Neural cell (in vitro differentiated cells): ENCODE results near the gene MDM4. TPM values are rescaled to one million over a fixed set of nuclear protein-coding genes. Genes with fewer than 3 reads are reported as not detected.

Source experiments
- H2AFZ ChIP-seq: fragments of 200-600, 300-800 bp; sonication (generic), shearing (Covaris generic); 2 replicates; pipeline ENCODE4 v1.6.0; 2014; ENCODE audit warnings: low read depth, mild to moderate bottlenecking, antibody characterized with exemption, low read length, moderate library complexity
- H3F3A ChIP-seq: fragments of 200-600 bp; shearing (Covaris generic); 2 replicates; pipeline ENCODE4 v1.6.1; 2016; ENCODE audit warnings: mild to moderate bottlenecking, moderate library complexity, mixed read lengths, antibody characterized with exemption, low read length; ENCODE audit not compliant: insufficient read depth, poor library complexity, severe bottlenecking
- H3K27ac ChIP-seq: fragments of 200-600, 300-800 bp; sonication (generic), shearing (Covaris generic); 2 replicates; pipeline ENCODE4 v1.5.1; 2014; ENCODE audit warnings: mild to moderate bottlenecking, low read length, moderate library complexity
- H3K27me3 ChIP-seq: fragments of 300-800, 200-600 bp; sonication (generic), shearing (Covaris generic); 2 replicates; pipeline ENCODE4 v1.6.0; 2014; ENCODE audit warnings: mild to moderate bottlenecking, low read depth, low read length, moderate library complexity; ENCODE audit not compliant: insufficient read depth
- H3K36me3 ChIP-seq: fragments of 300-800, 200-600 bp; sonication (generic), shearing (Covaris generic); 2 replicates; pipeline ENCODE4 v1.5.1; 2014; ENCODE audit warnings: mild to moderate bottlenecking, antibody characterized with exemption, low read length, moderate library complexity; ENCODE audit not compliant: insufficient read depth
- H3K4me2 ChIP-seq: fragments of 300-800, 200-600 bp; sonication (generic), shearing (Covaris generic); 2 replicates; pipeline ENCODE4 v1.6.0; 2014; ENCODE audit warnings: mild to moderate bottlenecking, low read length
- H3K4me3 ChIP-seq: fragments of 300-800, 200-600 bp; sonication (generic), shearing (Covaris generic); 2 replicates; pipeline ENCODE4 v1.5.1; 2014; ENCODE audit warnings: mild to moderate bottlenecking, low read length, moderate library complexity
- H3K79me2 ChIP-seq: fragments of 200-600 bp; shearing (Covaris generic); replicated peaks from 2 replicates; pipeline ENCODE4 v1.6.0; 2014; ENCODE audit warnings: mild to moderate bottlenecking, low read length, moderate library complexity; ENCODE audit not compliant: insufficient read depth
- H3K9ac ChIP-seq: fragments of 300-800, 200-600 bp; sonication (generic), shearing (Covaris generic); 2 replicates; pipeline ENCODE4 v1.6.1; 2016; ENCODE audit warnings: mild to moderate bottlenecking, low read length, mixed read lengths
- H3K9me2 ChIP-seq: fragments of 200-600 bp; shearing (Covaris generic); 2 replicates; pipeline ENCODE4 v1.6.1; 2016; ENCODE audit warnings: mild to moderate bottlenecking, low read length, mixed read lengths; ENCODE audit not compliant: insufficient read depth
- H3K9me3 ChIP-seq: fragments of 200-600, 300-800 bp; sonication (generic), shearing (Covaris generic); 2 replicates; pipeline ENCODE4 v1.6.1; 2016; ENCODE audit warnings: mild to moderate bottlenecking, mixed run types, low read length, moderate library complexity, mixed read lengths
- H4K20me1 ChIP-seq: fragments of 200-600 bp; shearing (Covaris generic); 2 replicates; pipeline ENCODE4 v1.6.1; 2016; ENCODE audit warnings: mild to moderate bottlenecking, mixed run types; ENCODE audit not compliant: insufficient read depth
- CTCF ChIP-seq: fragments of 450-650 bp; IDR thresholded peaks from 2 replicates; pipeline ENCODE4 v1.5.1; 2014; ENCODE audit warnings: antibody characterized with exemption, mild to moderate bottlenecking, moderate library complexity; ENCODE audit not compliant: poor library complexity, severe bottlenecking
- EP300 ChIP-seq: fragments of 450-650 bp; conservative IDR thresholded peaks from 2 replicates; pipeline ENCODE4 v1.6.1; 2014; ENCODE audit warnings: antibody characterized with exemption, mild to moderate bottlenecking, moderate library complexity; ENCODE audit not compliant: poor library complexity, severe bottlenecking
- EZH2 ChIP-seq: fragments of 200-600, 300-800 bp; shearing (Covaris generic), sonication (generic); IDR thresholded peaks from 2 replicates; pipeline ENCODE4 v1.6.1; 2014; ENCODE audit warnings: antibody characterized with exemption, low read length, borderline replicate concordance, mild to moderate bottlenecking; ENCODE audit not compliant: insufficient read depth, poor library complexity, severe bottlenecking
- MXI1 ChIP-seq: fragments of 450-650 bp; conservative IDR thresholded peaks from 2 replicates; pipeline ENCODE4 v1.6.1; 2014; ENCODE audit warnings: antibody characterized with exemption, mild to moderate bottlenecking; ENCODE audit not compliant: poor library complexity, severe bottlenecking
- POLR2AphosphoS5 ChIP-seq: IDR thresholded peaks from 2 replicates; pipeline ENCODE4 v1.6.1; 2012
- RAD21 ChIP-seq: fragments of 450-650 bp; conservative IDR thresholded peaks from 2 replicates; pipeline ENCODE4 v1.6.1; 2014; ENCODE audit warnings: antibody characterized with exemption, mild to moderate bottlenecking, moderate library complexity
- REST ChIP-seq: IDR thresholded peaks from 2 replicates; pipeline ENCODE4 v1.6.1; 2012; ENCODE audit warnings: borderline replicate concordance
- SMC3 ChIP-seq: fragments of 450-650 bp; conservative IDR thresholded peaks from 2 replicates; pipeline ENCODE4 v1.6.1; 2014; ENCODE audit warnings: antibody characterized with exemption, mild to moderate bottlenecking, moderate library complexity; ENCODE audit not compliant: poor library complexity
- TAF1 ChIP-seq: IDR thresholded peaks from 2 replicates; pipeline ENCODE4 v1.6.1; 2012; ENCODE audit warnings: low read depth
- polyA minus RNA-seq: library from RNA; depleted of rRNA, polyadenylated mRNA; stranded (reverse); fragments of >200 nt; gene quantifications from 2 replicates; pipeline ENCODE4 v1.2.3, GENCODE V29; 2014
- polyA plus RNA-seq: library from polyadenylated mRNA; depleted of rRNA; stranded (reverse); fragments of >200 nt; gene quantifications from 2 replicates; pipeline ENCODE4 v1.2.3, GENCODE V29; 2014

The MDM4 gene
- polyA plus RNA-seq (36.8 and 40.5 TPM in 2 replicates), polyA minus RNA-seq (65.7 and 83.3 TPM in 2 replicates)

DNA sequence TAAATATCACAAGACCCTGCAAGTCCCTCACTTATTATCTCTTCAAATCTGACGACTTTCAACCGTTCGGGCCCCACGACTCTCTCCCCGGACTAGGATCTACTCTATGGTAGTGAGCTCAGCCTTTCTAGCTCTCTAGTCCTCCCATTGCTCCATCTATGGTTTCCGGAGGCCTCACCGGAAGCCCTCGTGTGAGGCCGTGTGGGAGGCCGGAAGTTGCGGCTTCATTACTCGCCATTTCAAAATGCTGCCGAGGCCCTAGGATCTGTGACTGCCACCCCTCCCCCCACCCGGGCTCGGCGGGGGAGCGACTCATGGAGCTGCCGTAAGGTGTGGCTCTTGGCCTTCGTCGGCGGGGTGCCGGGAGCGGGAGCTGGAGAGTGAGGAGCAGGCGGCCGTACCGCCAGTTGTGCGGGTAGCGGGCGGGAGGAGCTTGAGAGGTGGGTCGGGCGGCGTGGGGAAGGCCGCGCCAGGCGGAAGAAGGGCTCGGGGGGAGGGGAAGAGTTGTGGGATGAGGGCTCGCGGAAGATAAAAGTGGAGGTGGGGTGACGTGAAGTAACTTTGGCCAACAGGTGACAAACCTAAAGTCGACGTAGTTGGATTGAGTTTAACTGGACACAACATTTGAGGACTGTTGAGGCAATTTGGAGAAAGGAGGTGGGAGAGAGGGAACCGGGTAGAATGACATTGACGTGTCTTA is at the start of gene MDM4:
TSS of gene MDM4 (plus strand) at position 227 of the 700 bp plus-strand sequence. CDS start 9,113 bp downstream, outside the sequence.
- H3K79me2 ChIP-seq: peaks cover 48% of the 10 kb centered on the region
- no peaks in the 10 kb centered on the region for H3K36me3 ChIP-seq
- H3K27me3 ChIP-seq: no peaks in the 10 kb centered on the region
- no peaks in the 10 kb centered on the region for H3K9me2 ChIP-seq
- peak within 1 kb of the TSS; percentile 97 for H2AFZ ChIP-seq
- H3F3A ChIP-seq: no peaks in the 10 kb centered on the region
- no peaks in the 10 kb centered on the region for H3K9me3 ChIP-seq
- peak within 1 kb of the TSS; percentile 87 for H3K4me3 ChIP-seq
- TF ChIP-seq TAF1 (peak; percentile 56), REST (peak; percentile 86), SMC3 (peak; percentile 38), EZH2 (no peak), POLR2AphosphoS5 (peak; percentile 90), CTCF (peak; percentile 26), RAD21 (peak; percentile 36), MXI1 (peak; percentile 92), EP300 (peak; percentile 80)
- H3K4me2 ChIP-seq: peak within 1 kb of the TSS; percentile 32
- peak within 1 kb of the TSS; percentile 97 for H3K9ac ChIP-seq
- H3K27ac ChIP-seq: peak within 1 kb of the TSS; percentile 95
- no peaks in the 10 kb centered on the region for H4K20me1 ChIP-seq

- TF ChIP-seq POLR2AphosphoS5: no peak
- H3K27ac ChIP-seq: no peak overlapping the region
- no peak overlapping the region for H3K4me3 ChIP-seq
- H3K79me2 ChIP-seq: no peaks in the 10 kb centered on the region
- no peak overlapping the region for H3K4me2 ChIP-seq
- H3K9ac ChIP-seq: no peak overlapping the region
- no peaks in the 10 kb centered on the region for H3K36me3 ChIP-seq
- H2AFZ ChIP-seq: no peak overlapping the region
- no peaks in the 10 kb centered on the region for H3K9me3 ChIP-seq
- H3F3A ChIP-seq: no peaks in the 10 kb centered on the region
- H4K20me1 ChIP-seq: no peaks in the 10 kb centered on the region
- no peaks in the 10 kb centered on the region for H3K27me3 ChIP-seq
- no peaks in the 10 kb centered on the region for H3K9me2 ChIP-seq
Measured at GRCh38 chr1:204466416-204467405, 49.5 kb upstream of the MDM4 start.
